Panc1 (cell line): ENCODE measurements around the gene DNASE1. TPM values are rescaled to one million over a fixed set of nuclear protein-coding genes. Genes with fewer than 3 reads are reported as not detected.

Experiments used
- ATAC-seq: fragments of 200-7000 bp; cut with Tn5 transposase; 2 replicates; pipeline ENCODE4 v1.9.1; 2020; ENCODE audit warnings: mild to moderate bottlenecking, moderate library complexity
- BruUV-seq: library from RNA; stranded (reverse); fragments of 400-500 nt; replicated peaks from 2 replicates; lab custom pipeline; 2021; lab: Mats Ljungman, UMichigan
- CTCF ChIA-PET: fragments of 300-600 bp; sonication (Branson Sonifier 250); formaldehyde crosslinking; loops from one replicate; lab custom pipeline; 2022; ENCODE audit warnings: antibody characterized with exemption; lab: Charles Lee
- POLR2A ChIA-PET: fragments of 300-600 bp; sonication (Branson Sonifier 250); formaldehyde crosslinking; loops from one replicate; lab custom pipeline; 2022; ENCODE audit warnings: antibody characterized with exemption; lab: Charles Lee
- DNase-seq: peaks from one replicate; pipeline ENCODE4 v3.0.0-alpha.2; 2010; ENCODE audit warnings: low read depth, low spot score
- H3K27ac ChIP-seq: 2 replicates; pipeline ENCODE4 v1.5.1; 2011; ENCODE audit warnings: mild to moderate bottlenecking, low read length, inconsistent platforms
- H3K27me3 ChIP-seq: fragments of 200-500 bp; sonication (Bioruptor generic); 2 replicates; pipeline ENCODE4 v1.6.0; 2014; ENCODE audit warnings: low read length, inconsistent platforms; ENCODE audit not compliant: control insufficient read depth, insufficient read depth
- H3K36me3 ChIP-seq: fragments of 200-500 bp; sonication (Bioruptor generic); 2 replicates; pipeline ENCODE4 v1.5.1; 2014; ENCODE audit warnings: inconsistent platforms, mild to moderate bottlenecking, low read length, moderate library complexity; ENCODE audit not compliant: control insufficient read depth, insufficient read depth
- H3K4me1 ChIP-seq: 2 replicates; pipeline ENCODE4 v1.5.1; 2011; ENCODE audit warnings: inconsistent platforms, mild to moderate bottlenecking, low read length, moderate library complexity; ENCODE audit not compliant: control insufficient read depth, insufficient read depth
- H3K4me3 ChIP-seq, 2 experiments: 2 replicates each; pipeline ENCODE4 v1.5.1; 2011 to 2012; ENCODE audit warnings: low read depth in 2 of 2, low read length in 2 of 2, mild to moderate bottlenecking in 2 of 2, inconsistent platforms in 1 of 2, moderate library complexity in 1 of 2
- H3K9me3 ChIP-seq: fragments of 200-500 bp; sonication (Bioruptor generic); 2 replicates; pipeline ENCODE4 v1.5.1; 2014; ENCODE audit warnings: low read depth, mild to moderate bottlenecking, inconsistent platforms, low read length, moderate library complexity; ENCODE audit not compliant: control insufficient read depth, insufficient read depth
- POLR2AphosphoS5 ChIP-seq: IDR thresholded peaks from 2 replicates; pipeline ENCODE4 v1.6.1; 2012; ENCODE audit warnings: mild to moderate bottlenecking, low read depth, low read length, moderate library complexity
- SIN3A ChIP-seq: IDR thresholded peaks from 2 replicates; pipeline ENCODE4 v1.6.1; 2012; ENCODE audit warnings: low read depth, mild to moderate bottlenecking, low read length, moderate library complexity, borderline replicate concordance; ENCODE audit not compliant: insufficient read depth
- TCF7L2 ChIP-seq: IDR thresholded peaks from 2 replicates; pipeline ENCODE4 v1.6.1; 2011; ENCODE audit warnings: mild to moderate bottlenecking, low read depth, low read length, inconsistent platforms
- in situ Hi-C: cut with HindIII; loops from 2 replicates; pipeline ENCODE4 v1.10.0; 2016; ENCODE audit warnings: low sequenced_read_pairs, low pct_unique_long_range_greater_than_20kb
- intact Hi-C: fragments of 100-400 bp; cut with micrococcal nuclease; formaldehyde crosslinking; loops from one replicate; pipeline ENCODE4 v1.10.0; 2022; ENCODE audit not compliant: unreplicated experiment
- total RNA-seq: library from RNA; stranded (reverse); gene quantifications from one replicate; pipeline ENCODE4 v1.2.1, GENCODE V29; 2021; ENCODE audit not compliant: unreplicated experiment
- TF ChIP-seq, protein P1 (sequence below), 2 experiments: IDR thresholded peaks; 2 replicates each; pipeline ENCODE4 v1.6.1; 2011 to 2012; ENCODE audit warnings: low read depth in 2 of 2, control low read depth in 1 of 2, low read length in 1 of 2, mild to moderate bottlenecking in 1 of 2, moderate library complexity in 1 of 2; ENCODE audit not compliant: insufficient read depth in 1 of 2
- TF ChIP-seq, protein P2 (sequence below): fragments of 450-650 bp; IDR thresholded peaks from 2 replicates; pipeline ENCODE4 v1.5.1; 2017; ENCODE audit warnings: mild to moderate bottlenecking

The DNASE1 gene
- total RNA-seq, 1 experiment from 2014 or later: 21.1 TPM

DNA sequence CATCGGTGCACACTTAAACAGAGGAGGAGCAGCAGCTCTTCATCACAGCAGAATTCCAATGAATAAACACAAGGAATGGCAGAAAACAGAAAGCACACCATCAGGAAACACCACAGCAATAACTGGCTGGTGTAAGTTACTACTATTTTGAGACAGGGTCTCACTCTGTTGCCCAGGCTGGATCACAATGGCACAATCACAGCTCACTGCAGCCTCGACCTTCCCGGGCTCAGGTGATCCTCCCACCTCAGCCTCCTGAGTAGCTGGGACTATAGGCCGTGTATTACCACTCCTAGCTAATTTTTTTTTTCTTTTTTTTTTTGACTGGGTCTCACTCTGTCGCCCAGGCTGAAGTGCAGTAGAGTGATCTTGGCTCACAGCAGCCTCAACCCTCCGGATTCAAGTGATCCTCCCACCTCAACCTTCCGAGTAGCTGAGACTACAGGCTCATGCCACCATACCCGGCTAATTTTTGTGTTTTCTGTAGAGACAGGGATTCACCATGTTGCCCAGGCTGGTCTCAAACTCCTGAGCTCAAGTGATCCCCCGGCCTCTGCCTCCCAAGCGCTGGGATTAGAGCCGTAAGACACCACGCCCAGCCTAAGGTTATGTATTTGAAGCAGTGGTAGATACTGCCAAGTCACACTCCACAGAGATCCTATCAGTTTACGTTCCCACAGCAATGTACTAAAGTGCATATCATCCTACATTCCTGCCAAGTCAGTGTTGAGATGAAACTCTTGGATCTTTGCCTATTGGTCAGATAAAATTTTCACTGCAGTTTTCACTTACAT lies 42.1 kb downstream of the DNASE1 start:
- ATAC-seq: peak; percentile 44; the same call in 1 of the 2 replicates
- in situ Hi-C loops: no loop called here
- ChIA-PET CTCF (no interaction called here), POLR2A (interaction anchor here (0.8 kb wide), 1 partner anchor 16 kb away, joined by 5 read pairs; no protein-coding TSS in a partner anchor)
- TF ChIP-seq TCF7L2 (no peak), SIN3A (no peak)
- Histone ChIP-seq H3K4me3 (no peak overlapping the region), H3K36me3 (no peaks in the 10 kb centered on the region), H3K27me3 (no peaks in the 10 kb centered on the region), H3K9me3 (no peaks in the 10 kb centered on the region), H3K4me1 (no peaks in the 10 kb centered on the region), H3K27ac (no peak overlapping the region)
- intact Hi-C loops: no loop called here
- no peak for DNase-seq
- BruUV-seq: no TSS peak

DNA sequence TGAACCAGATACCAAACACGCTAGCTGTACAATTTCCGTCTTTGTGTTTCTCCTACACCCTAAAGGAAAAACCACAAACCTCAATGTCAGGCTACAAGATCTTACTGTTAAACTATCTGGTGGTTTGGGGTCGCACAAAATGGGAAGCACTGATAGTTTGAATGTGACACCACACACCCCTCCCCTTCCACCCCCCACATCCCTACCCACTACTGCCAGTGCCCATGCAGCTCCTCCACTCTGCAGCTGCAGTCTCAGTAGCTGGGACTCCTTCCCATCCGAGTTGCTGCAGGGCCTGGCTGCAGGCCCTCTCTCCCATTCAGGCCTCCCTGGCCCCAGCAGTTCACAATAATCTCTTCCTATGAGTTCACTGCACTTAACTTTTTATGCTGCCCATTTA lies 44.5 kb downstream of the DNASE1 start:
- Histone ChIP-seq H3K4me1 (no peaks in the 10 kb centered on the region), H3K4me3 (no peak overlapping the region), H3K36me3 (no peaks in the 10 kb centered on the region), H3K9me3 (no peaks in the 10 kb centered on the region), H3K27ac (no peak overlapping the region), H3K27me3 (no peaks in the 10 kb centered on the region)
- intact Hi-C loops (no loop called here), in situ Hi-C loops (no loop called here)
- BruUV-seq: no TSS peak
- TF ChIP-seq SIN3A (no peak), TCF7L2 (no peak), POLR2AphosphoS5 (no peak)
- TF ChIP-seq, protein P1, sequence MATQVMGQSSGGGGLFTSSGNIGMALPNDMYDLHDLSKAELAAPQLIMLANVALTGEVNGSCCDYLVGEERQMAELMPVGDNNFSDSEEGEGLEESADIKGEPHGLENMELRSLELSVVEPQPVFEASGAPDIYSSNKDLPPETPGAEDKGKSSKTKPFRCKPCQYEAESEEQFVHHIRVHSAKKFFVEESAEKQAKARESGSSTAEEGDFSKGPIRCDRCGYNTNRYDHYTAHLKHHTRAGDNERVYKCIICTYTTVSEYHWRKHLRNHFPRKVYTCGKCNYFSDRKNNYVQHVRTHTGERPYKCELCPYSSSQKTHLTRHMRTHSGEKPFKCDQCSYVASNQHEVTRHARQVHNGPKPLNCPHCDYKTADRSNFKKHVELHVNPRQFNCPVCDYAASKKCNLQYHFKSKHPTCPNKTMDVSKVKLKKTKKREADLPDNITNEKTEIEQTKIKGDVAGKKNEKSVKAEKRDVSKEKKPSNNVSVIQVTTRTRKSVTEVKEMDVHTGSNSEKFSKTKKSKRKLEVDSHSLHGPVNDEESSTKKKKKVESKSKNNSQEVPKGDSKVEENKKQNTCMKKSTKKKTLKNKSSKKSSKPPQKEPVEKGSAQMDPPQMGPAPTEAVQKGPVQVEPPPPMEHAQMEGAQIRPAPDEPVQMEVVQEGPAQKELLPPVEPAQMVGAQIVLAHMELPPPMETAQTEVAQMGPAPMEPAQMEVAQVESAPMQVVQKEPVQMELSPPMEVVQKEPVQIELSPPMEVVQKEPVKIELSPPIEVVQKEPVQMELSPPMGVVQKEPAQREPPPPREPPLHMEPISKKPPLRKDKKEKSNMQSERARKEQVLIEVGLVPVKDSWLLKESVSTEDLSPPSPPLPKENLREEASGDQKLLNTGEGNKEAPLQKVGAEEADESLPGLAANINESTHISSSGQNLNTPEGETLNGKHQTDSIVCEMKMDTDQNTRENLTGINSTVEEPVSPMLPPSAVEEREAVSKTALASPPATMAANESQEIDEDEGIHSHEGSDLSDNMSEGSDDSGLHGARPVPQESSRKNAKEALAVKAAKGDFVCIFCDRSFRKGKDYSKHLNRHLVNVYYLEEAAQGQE (IDR thresholded peaks at IDR 0.05; ENCODE audit: insufficient read depth in 1 of 2, low read depth in 2 of 2, low read length in 1 of 2): no peak
- TF ChIP-seq, protein P2, sequence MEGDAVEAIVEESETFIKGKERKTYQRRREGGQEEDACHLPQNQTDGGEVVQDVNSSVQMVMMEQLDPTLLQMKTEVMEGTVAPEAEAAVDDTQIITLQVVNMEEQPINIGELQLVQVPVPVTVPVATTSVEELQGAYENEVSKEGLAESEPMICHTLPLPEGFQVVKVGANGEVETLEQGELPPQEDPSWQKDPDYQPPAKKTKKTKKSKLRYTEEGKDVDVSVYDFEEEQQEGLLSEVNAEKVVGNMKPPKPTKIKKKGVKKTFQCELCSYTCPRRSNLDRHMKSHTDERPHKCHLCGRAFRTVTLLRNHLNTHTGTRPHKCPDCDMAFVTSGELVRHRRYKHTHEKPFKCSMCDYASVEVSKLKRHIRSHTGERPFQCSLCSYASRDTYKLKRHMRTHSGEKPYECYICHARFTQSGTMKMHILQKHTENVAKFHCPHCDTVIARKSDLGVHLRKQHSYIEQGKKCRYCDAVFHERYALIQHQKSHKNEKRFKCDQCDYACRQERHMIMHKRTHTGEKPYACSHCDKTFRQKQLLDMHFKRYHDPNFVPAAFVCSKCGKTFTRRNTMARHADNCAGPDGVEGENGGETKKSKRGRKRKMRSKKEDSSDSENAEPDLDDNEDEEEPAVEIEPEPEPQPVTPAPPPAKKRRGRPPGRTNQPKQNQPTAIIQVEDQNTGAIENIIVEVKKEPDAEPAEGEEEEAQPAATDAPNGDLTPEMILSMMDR: no peak
- ChIA-PET POLR2A (no interaction called here), CTCF (no interaction called here)
- DNase-seq: no peak
- ATAC-seq: 0 out of 2 replicates have a peak, but pooled peaks have one; percentile 42

DNA sequence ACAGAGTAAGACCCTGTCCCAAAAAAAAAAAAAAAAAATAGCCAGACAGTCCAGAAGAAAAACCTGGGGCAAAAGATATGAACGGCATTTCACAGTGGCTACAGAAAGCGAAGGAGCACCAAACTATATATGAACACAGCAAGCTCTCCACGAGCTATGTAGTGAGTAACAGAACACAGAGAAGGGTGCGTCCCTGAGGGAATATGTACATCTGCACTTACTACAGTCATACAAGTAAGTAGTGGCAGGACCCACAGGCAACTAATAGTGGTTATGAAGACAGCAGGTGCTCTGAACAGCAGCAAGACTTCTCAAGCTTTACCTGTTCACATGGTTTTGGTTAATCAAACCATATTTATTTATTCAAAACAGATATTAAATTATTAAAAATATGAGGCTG lies 47.0 kb downstream of the DNASE1 start:
- in situ Hi-C loops: no loop called here
- Histone ChIP-seq H3K4me3 (no peak overlapping the region), H3K9me3 (no peaks in the 10 kb centered on the region), H3K27me3 (no peaks in the 10 kb centered on the region), H3K4me1 (no peaks in the 10 kb centered on the region), H3K27ac (no peak overlapping the region), H3K36me3 (no peaks in the 10 kb centered on the region)
- POLR2A ChIA-PET: interaction anchor here (0.6 kb wide), 1 partner anchor 30 kb away, joined by 8 read pairs; no protein-coding TSS in a partner anchor
- no TSS peak for BruUV-seq
- TF ChIP-seq, protein P1 (IDR thresholded peaks at IDR 0.05; ENCODE audit: insufficient read depth in 1 of 2, low read depth in 2 of 2, low read length in 1 of 2): no peak
- TF ChIP-seq, protein P2: no peak
- TF ChIP-seq SIN3A (no peak), POLR2AphosphoS5 (no peak), TCF7L2 (no peak)
- DNase-seq (no peak), ATAC-seq (no peak)
- CTCF ChIA-PET: no interaction called here
- intact Hi-C loops: no loop called here
